ENCODE data around the gene GSKIP. TPM values are rescaled to one million over a fixed set of nuclear protein-coding genes. Genes with fewer than 3 reads are reported as not detected.

The GSKIP gene
- total RNA-seq, 2 experiments from 2014 or later = 25.4 to 25.9 TPM

GRCh38 chr14:96385385-96385784, 22.1 kb downstream of the GSKIP start:
- ChIA-PET POLR2A (no interaction called here), CTCF (no interaction called here)
- Mint-ChIP-seq H3K36me3 (ENCODE audit: low read depth) (peaks cover 26% of the 10 kb centered on the region), H3K4me3 (no peak overlapping the region), H3K27ac (no peak overlapping the region), H3K27me3 (no peaks in the 10 kb centered on the region), H3K4me1 (peaks cover 7% of the 10 kb centered on the region), H3K9me3 (no peaks in the 10 kb centered on the region)
- DNase-seq = no peak

- CTCF ChIA-PET = interaction anchor here (1.2 to 1.6 kb wide), 2 partner anchors 9 to 11 kb away, joined by 4 read pairs; no protein-coding TSS in a partner anchor
- DNase-seq = no peak
- H3K9me3 Mint-ChIP-seq = no peaks in the 10 kb centered on the region
- H3K4me1 Mint-ChIP-seq = peaks cover 19% of the 10 kb centered on the region
- peaks cover 3% of the 10 kb centered on the region for H3K36me3 Mint-ChIP-seq (ENCODE audit: low read depth)
- no peak overlapping the region for H3K27ac Mint-ChIP-seq
- peak overlapping the region; percentile 82 for H3K4me3 Mint-ChIP-seq
- POLR2A ChIA-PET = interaction anchor here (0.9 to 1.9 kb wide), 8 partner anchors 9 to 73 kb away, joined by 3 to 6 read pairs (median 4); partner anchors contain the start of gene GSKIP
- peaks cover 6% of the 10 kb centered on the region for H3K27me3 Mint-ChIP-seq
Observed at GRCh38 chr14:96390965-96391292, 27.6 kb downstream of the GSKIP start.

GRCh38 chr14:96391293-96392118, 28.2 kb downstream of the GSKIP start:
- no peaks in the 10 kb centered on the region for H3K9me3 Mint-ChIP-seq
- peak overlapping the region; percentile 57 for H3K27ac Mint-ChIP-seq
- peaks cover 19% of the 10 kb centered on the region for H3K4me1 Mint-ChIP-seq
- H3K36me3 Mint-ChIP-seq (ENCODE audit: low read depth) = peaks cover 3% of the 10 kb centered on the region
- peaks cover 7% of the 10 kb centered on the region for H3K27me3 Mint-ChIP-seq
- peak overlapping the region; percentile 82 for H3K4me3 Mint-ChIP-seq
- POLR2A ChIA-PET = interaction anchor here (0.9 to 1.9 kb wide), 8 partner anchors 9 to 74 kb away, joined by 3 to 6 read pairs (median 4); partner anchors contain the start of gene GSKIP
- peak; percentile 100 for DNase-seq
- CTCF ChIA-PET = interaction anchor here (1.2 to 1.6 kb wide), 2 partner anchors 10 to 11 kb away, joined by 4 read pairs; no protein-coding TSS in a partner anchor

DNA sequence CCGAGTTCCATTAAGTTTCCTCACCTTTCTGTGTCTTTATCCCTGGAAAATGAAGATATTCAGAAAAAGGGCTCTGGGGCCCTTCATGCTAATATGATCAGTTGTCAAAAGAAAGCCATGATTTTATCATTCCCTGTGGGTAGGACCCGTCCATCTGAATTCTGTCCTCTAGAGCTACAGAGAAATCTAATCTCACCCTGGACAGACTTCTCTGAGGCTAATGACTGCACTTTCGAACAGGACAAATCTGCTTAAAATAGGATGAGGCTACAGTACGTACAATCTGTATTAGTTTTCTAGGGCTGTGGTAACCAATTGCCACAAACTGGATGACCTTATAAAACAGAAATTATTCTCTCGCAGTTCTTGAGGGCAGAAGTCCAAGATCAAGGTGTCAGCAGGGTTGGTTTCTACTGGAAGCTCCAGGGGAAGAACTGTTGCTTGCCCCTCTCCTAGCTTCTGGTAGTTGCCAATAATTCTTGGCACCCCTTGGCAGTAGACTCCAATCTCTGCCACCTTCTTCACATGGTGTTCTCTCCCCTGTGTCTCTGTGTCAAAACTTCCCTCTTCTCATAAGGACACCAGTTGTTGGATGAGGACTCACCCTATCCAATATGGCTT, 29.9 kb downstream of the GSKIP start:
- Mint-ChIP-seq H3K4me3 (peak overlapping the region; percentile 82), H3K4me1 (peaks cover 19% of the 10 kb centered on the region), H3K27me3 (peaks cover 7% of the 10 kb centered on the region), H3K36me3 (ENCODE audit: low read depth) (no peaks in the 10 kb centered on the region), H3K9me3 (no peaks in the 10 kb centered on the region), H3K27ac (no peak overlapping the region)
- POLR2A ChIA-PET = interaction anchor here (1.0 to 1.9 kb wide), 2 partner anchors 11 to 29 kb away, joined by 3 to 6 read pairs; partner anchors contain the start of gene GSKIP
- CTCF ChIA-PET = interaction anchor here (0.8 kb wide), 1 partner anchor 108 kb away, joined by 3 read pairs; no protein-coding TSS in a partner anchor
- no peak for DNase-seq

- ChIA-PET CTCF (no interaction called here), POLR2A (no interaction called here)
- H3K9me3 Mint-ChIP-seq = no peaks in the 10 kb centered on the region
- peaks cover 19% of the 10 kb centered on the region for H3K4me1 Mint-ChIP-seq
- H3K27me3 Mint-ChIP-seq = peaks cover 10% of the 10 kb centered on the region
- no peak overlapping the region for H3K4me3 Mint-ChIP-seq
- H3K36me3 Mint-ChIP-seq (ENCODE audit: low read depth) = no peaks in the 10 kb centered on the region
- no peak for DNase-seq
- H3K27ac Mint-ChIP-seq = no peak overlapping the region
Observed at GRCh38 chr14:96394047-96394815, 30.9 kb downstream of the GSKIP start.

GRCh38 chr14:96398432-96398831, 35.1 kb downstream of the GSKIP start:
- peaks cover 1% of the 10 kb centered on the region for H3K4me1 Mint-ChIP-seq
- no peak overlapping the region for H3K4me3 Mint-ChIP-seq
- peaks cover 10% of the 10 kb centered on the region for H3K27me3 Mint-ChIP-seq
- no peaks in the 10 kb centered on the region for H3K9me3 Mint-ChIP-seq
- DNase-seq = no peak
- ChIA-PET CTCF (no interaction called here), POLR2A (no interaction called here)
- no peaks in the 10 kb centered on the region for H3K36me3 Mint-ChIP-seq (ENCODE audit: low read depth)
- H3K27ac Mint-ChIP-seq = no peak overlapping the region

GRCh38 chr14:96398921-96399320, 35.6 kb downstream of the GSKIP start:
- Mint-ChIP-seq H3K4me1 (no peaks in the 10 kb centered on the region), H3K9me3 (no peaks in the 10 kb centered on the region), H3K27ac (no peak overlapping the region), H3K4me3 (no peak overlapping the region), H3K36me3 (ENCODE audit: low read depth) (no peaks in the 10 kb centered on the region), H3K27me3 (peaks cover 9% of the 10 kb centered on the region)
- DNase-seq = no peak
- CTCF ChIA-PET = no interaction called here
- POLR2A ChIA-PET = no interaction called here

GRCh38 chr14:96399405-96399804, 36.1 kb downstream of the GSKIP start:
- no peaks in the 10 kb centered on the region for H3K36me3 Mint-ChIP-seq (ENCODE audit: low read depth)
- ChIA-PET CTCF (no interaction called here), POLR2A (no interaction called here)
- no peak overlapping the region for H3K4me3 Mint-ChIP-seq
- H3K27me3 Mint-ChIP-seq = peaks cover 9% of the 10 kb centered on the region
- DNase-seq = no peak
- no peaks in the 10 kb centered on the region for H3K4me1 Mint-ChIP-seq
- H3K9me3 Mint-ChIP-seq = no peaks in the 10 kb centered on the region
- no peak overlapping the region for H3K27ac Mint-ChIP-seq

DNA sequence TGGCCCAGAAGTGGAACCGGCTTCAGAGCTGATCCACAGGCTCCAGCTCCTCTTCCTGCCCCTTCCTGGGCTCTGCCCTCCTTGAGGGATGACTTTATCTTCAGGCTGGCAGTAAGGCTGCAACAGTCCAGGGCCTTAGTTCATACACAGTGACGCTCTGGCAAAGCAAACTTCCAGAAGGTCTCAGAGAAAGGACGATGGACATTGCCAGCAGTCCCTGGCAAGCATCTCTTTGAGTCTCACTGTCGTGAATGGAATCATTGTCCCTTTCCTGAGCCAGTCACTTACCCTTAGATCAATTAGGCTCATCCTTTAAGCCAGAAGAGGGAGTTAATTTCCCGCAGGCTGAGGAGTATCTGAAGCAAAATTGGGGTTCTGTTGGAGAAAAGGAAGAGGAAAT, 37.2 kb downstream of the GSKIP start:
- CTCF ChIA-PET = no interaction called here
- H3K36me3 Mint-ChIP-seq (ENCODE audit: low read depth) = no peaks in the 10 kb centered on the region
- POLR2A ChIA-PET = no interaction called here
- no peak overlapping the region for H3K27ac Mint-ChIP-seq
- DNase-seq = no peak
- no peak overlapping the region for H3K4me3 Mint-ChIP-seq
- peaks cover 6% of the 10 kb centered on the region for H3K27me3 Mint-ChIP-seq
- H3K4me1 Mint-ChIP-seq = no peaks in the 10 kb centered on the region
- no peaks in the 10 kb centered on the region for H3K9me3 Mint-ChIP-seq

- Mint-ChIP-seq H3K36me3 (ENCODE audit: low read depth) (no peaks in the 10 kb centered on the region), H3K27me3 (peaks cover 4% of the 10 kb centered on the region), H3K27ac (no peak overlapping the region), H3K4me1 (no peaks in the 10 kb centered on the region), H3K9me3 (no peaks in the 10 kb centered on the region), H3K4me3 (no peak overlapping the region)
- ChIA-PET POLR2A (no interaction called here), CTCF (no interaction called here)
- DNase-seq = no peak
Observed at GRCh38 chr14:96403409-96403808, 40.1 kb downstream of the GSKIP start.

- H3K27me3 Mint-ChIP-seq = no peaks in the 10 kb centered on the region
- DNase-seq = no peak
- CTCF ChIA-PET = interaction anchor here (1.4 kb wide), 1 partner anchor 132 kb away, joined by 3 read pairs; no protein-coding TSS in a partner anchor
- no peaks in the 10 kb centered on the region for H3K36me3 Mint-ChIP-seq (ENCODE audit: low read depth)
- no peak overlapping the region for H3K27ac Mint-ChIP-seq
- no peak overlapping the region for H3K4me3 Mint-ChIP-seq
- no peaks in the 10 kb centered on the region for H3K9me3 Mint-ChIP-seq
- POLR2A ChIA-PET = no interaction called here
- no peaks in the 10 kb centered on the region for H3K4me1 Mint-ChIP-seq
Observed at GRCh38 chr14:96405677-96406076, 42.4 kb downstream of the GSKIP start.

GRCh38 chr14:96407935-96408570, 44.7 kb downstream of the GSKIP start:
- H3K9me3 Mint-ChIP-seq = no peaks in the 10 kb centered on the region
- no peak for DNase-seq
- H3K4me3 Mint-ChIP-seq = no peak overlapping the region
- H3K27ac Mint-ChIP-seq = no peak overlapping the region
- H3K4me1 Mint-ChIP-seq = no peaks in the 10 kb centered on the region
- no peaks in the 10 kb centered on the region for H3K27me3 Mint-ChIP-seq
- no peaks in the 10 kb centered on the region for H3K36me3 Mint-ChIP-seq (ENCODE audit: low read depth)
- POLR2A ChIA-PET = no interaction called here
- CTCF ChIA-PET = interaction anchor here (0.6 kb wide), 1 partner anchor 35 kb away, joined by 5 read pairs; no protein-coding TSS in a partner anchor

DNA sequence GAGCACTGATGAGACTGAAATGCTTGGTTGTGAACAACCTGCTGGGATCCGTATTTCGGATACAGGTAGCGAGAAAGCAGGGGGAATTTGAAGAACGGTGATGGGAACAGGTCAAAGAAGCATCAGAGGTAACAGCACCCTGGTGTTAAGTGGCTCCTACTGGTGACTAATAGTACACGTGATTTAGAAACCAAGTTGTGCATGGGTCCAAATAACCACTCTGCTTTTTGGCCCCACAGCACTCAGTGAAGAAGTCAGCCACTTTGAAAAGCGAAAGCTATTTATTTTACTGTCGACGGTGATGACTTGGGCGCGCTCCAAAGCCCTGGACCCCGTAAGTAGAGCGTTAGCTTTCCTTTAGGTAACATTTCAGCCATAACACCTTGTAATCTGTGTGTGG, 45.3 kb downstream of the GSKIP start:
- CTCF ChIA-PET = interaction anchor here (0.6 kb wide), 1 partner anchor 36 kb away, joined by 5 read pairs; no protein-coding TSS in a partner anchor
- POLR2A ChIA-PET = no interaction called here
- no peak for DNase-seq

More for the DNA sequence above, 45.3 kb downstream of the GSKIP start:
- Mint-ChIP-seq H3K27me3 (peaks cover 2% of the 10 kb centered on the region), H3K9me3 (no peaks in the 10 kb centered on the region), H3K36me3 (ENCODE audit: low read depth) (no peaks in the 10 kb centered on the region), H3K27ac (no peak overlapping the region), H3K4me3 (no peak overlapping the region), H3K4me1 (no peaks in the 10 kb centered on the region)
